HG03575 (cell line): ENCODE results near the gene MXD1.
"Not testable (repeated sequence)": the region's sequence is repeated elsewhere in the genome, so short reads cannot be mapped to it uniquely, and the experiment has no call there.

ENCODE experiments used
- ATAC-seq: cut with Tn5 transposase; IDR thresholded peaks from one replicate; pipeline ENCODE4 v1.9.1; 2021; ENCODE audit not compliant: unreplicated experiment, insufficient number of reproducible peaks, low FRiP score; ENCODE audit errors: extremely low read depth

Gene MXD1

GRCh38 chr2:69948032-69948962, 33.4 kb downstream of the MXD1 start:
- ATAC-seq, result no peak

DNA sequence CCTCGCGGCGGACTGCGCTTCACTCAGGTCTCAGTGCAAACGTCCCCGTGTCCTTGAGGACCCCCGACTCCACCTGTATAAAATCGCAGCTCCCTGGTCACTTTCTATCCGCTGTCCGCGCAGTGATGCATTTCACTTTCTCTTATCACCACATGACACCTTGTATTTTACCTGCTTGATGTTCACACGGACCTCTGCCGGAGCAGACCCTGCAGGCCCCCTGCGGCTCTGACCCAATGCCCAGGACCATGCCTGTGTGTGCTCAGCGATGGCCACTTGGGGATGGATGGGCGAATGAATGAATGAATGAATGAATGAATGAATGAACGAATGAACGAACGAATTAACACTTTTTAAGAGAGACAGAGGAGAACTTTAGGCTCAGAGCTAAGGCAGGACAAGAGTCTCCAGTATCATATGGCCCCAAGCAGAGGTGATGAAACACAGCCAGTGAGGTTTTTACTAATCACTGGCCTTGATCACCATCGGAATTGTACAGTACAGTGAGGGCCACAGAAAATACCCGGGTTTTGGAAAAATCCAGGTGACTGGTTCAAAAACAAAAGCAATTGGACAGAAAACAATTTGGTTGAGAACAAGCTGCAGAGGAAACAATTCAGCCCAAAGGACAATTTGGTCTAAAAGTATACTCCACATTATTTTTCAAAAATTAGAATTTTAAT, 34.2 kb downstream of the MXD1 start:
- ATAC-seq, result no peak

- ATAC-seq, result no peak
Observed at GRCh38 chr2:69950241-69950640, 35.3 kb downstream of the MXD1 start.

DNA sequence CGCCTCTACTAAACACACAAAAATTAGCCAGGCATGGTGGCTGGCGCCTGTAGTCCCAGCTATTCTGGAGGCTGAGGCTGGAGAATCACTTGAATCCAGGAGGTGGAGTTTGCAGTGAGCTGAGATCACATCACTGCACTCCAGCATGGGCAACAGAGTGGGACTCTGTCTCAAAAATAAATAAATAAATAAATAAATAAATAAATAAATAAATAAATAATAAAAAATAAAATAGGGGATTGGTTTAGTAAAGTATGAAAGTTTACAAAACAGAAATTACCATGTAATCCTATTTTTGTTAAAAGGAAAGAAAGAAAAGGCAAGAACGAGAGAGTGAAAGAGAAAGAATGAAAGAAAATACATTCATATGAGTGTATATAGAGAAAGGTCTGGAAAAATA, 35.8 kb downstream of the MXD1 start:
- not testable (repeated sequence) for ATAC-seq

DNA sequence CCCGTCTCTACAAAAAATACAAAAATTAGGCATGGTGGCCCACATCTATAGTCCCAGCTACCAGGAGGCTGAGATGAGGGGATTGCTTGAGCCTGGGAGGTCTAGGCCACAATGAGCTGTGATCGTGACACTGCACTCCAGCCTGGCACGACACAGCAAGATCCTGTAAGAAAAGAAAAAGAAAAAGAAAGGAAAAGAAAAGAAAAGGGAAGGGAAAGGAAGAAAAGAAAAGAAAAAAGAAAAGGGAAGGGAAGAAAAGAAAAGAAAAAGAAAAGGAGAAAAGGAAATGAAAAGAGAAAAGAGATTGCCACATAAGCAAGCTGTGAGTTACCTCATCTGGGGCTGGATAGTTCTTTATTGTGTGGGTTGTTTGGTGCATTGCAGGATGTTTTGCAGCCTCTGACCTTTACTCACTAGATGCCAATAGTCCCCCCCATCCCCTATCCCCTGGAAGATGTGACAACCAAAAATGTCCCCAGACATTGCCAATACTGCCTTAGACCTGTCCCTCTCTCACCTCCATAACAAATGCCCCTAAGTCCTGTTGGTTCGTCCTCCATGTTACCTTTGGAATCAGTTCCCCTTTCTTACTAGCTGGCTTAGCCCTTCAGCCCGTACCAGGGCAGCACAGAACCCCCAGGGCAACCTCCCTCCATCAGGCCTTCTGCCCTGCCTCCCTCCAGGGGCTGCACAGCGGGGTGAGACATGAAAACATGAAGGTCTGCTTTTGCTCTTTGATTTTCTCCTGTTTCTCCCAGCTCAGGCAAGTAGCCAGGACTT, 37.6 kb downstream of the MXD1 start:
- no peak for ATAC-seq

- no peak for ATAC-seq
Observed at GRCh38 chr2:69954084-69954483, 39.2 kb downstream of the MXD1 start.

DNA sequence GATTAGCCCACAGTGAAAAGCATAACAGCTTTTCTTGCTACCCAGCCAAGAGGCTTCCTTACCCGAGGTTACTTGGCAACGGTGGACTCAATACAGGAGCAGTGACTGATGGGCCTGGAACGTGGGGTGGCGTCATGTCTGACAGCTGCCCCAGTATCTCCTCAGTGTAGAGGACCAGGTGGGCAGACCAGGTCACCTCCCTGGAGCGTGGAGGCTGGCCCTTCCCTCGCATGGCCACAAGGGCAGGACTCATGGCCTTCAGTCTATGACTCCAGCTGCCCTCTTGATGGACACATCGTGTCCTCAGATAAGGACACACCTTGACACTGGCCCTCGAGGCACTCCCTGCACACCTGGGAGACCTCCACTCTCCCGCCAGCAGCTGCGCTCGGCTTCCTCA, 40.1 kb downstream of the MXD1 start:
- no peak for ATAC-seq

DNA sequence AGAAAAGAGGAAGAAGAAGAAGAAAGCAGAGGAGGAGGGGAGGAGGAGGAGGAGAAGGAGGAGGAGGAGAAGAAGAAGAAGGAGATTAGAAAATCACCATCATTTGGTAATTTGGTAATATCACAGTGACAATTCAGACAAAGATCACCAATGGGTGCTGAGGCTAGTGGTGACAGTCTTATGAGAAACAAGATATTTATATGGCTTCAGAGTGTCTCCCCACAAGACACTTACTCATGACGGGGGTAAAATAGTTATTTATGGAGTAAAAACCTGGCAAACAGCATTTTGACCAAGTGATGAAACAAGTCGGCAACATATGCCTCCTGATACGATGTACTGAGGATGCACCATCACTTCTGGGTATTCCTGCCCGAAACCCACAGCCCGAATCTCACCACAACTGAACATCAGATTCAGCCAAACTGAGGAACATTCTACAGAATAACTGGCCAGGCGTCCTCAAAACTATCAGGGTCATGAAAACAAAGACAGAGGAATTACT, 41.6 kb downstream of the MXD1 start:
- ATAC-seq, result no peak

DNA sequence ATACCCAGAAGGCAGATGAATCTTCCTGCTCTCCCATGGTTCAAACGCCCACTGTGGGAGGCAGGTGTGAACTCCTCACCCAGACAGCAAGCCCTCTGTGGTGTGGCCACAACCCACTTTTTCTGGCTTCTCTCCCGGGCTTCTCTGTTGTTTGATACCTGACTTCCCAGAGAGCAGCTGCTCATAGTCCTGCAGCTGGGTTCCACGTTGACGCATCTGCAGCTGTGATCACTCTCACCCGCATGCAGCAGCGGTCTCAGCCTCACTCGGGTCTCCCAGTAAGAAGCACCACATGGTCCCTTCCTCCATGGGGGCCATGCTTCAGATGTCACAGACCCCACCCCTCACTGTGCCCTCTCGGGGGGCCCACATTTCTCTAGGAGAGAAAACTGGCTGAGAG, 43.1 kb downstream of the MXD1 start:
- ATAC-seq, result no peak

GRCh38 chr2:69958480-69958879, 43.6 kb downstream of the MXD1 start:
- ATAC-seq, result no peak

DNA sequence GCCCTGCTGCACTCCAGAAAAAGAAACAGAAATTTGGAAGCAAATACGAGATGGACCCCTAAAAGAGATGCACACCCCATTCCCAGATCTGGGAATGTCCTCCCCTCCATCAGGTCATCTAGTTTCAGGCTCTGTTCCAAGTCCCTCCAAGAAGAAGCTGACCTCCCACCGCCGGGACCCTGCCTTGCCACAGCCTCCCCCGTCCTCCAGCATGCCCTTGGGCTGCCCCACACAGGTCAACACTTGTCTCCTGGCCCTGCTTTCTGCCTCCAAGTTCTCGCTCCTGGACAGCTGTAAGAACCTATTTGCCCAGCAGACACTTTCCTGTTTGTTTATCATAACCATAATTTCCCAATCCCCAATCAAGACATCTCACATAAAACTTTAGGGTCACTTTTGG, 44.5 kb downstream of the MXD1 start:
- ATAC-seq, result no peak

DNA sequence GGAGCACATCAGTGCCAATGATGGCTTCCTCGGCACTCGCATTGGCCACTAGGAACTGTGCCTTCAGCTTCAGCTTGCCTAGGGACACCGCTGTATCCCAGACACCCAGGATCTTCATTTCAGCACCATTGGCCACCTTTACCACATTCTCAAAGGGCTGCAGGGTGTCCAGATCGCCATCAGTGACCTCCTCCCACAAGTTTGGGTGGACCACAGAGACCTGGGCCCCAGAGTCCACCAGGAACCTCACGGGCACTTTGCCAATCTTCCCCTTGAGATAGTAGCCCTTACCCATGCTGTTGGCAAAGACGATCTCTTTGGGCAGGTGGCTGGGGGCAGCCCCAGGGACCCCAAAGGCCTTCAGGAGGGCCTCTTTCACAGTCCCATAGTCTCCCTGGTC, 45.9 kb downstream of the MXD1 start:
- no peak for ATAC-seq

DNA sequence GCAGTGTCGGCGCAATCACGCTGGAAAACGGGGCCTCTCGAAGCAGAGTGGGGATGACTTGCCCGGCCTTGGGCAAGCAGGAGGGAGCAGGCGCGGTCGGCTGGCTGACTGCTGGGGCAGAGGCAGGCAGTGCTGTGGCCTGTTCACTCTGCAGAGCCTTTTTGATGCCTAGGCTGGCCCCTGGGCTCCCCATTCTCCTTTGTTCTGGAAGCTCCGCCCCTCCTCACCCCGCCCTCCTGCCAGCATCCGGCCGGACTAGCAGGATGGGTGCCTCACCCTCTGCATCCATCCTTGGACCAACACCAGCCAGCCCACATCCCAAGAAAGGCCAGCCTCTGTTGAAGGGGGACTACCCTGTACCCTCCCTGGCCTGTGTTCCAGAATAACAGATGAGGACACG, 46.6 kb downstream of the MXD1 start, which contains the start of gene ASPRV1:
TSS of gene ASPRV1 (minus strand) at position 136 of the 400 bp plus-strand sequence. CDS start 195 bp downstream, outside the sequence.
- ATAC-seq, result no peak

DNA sequence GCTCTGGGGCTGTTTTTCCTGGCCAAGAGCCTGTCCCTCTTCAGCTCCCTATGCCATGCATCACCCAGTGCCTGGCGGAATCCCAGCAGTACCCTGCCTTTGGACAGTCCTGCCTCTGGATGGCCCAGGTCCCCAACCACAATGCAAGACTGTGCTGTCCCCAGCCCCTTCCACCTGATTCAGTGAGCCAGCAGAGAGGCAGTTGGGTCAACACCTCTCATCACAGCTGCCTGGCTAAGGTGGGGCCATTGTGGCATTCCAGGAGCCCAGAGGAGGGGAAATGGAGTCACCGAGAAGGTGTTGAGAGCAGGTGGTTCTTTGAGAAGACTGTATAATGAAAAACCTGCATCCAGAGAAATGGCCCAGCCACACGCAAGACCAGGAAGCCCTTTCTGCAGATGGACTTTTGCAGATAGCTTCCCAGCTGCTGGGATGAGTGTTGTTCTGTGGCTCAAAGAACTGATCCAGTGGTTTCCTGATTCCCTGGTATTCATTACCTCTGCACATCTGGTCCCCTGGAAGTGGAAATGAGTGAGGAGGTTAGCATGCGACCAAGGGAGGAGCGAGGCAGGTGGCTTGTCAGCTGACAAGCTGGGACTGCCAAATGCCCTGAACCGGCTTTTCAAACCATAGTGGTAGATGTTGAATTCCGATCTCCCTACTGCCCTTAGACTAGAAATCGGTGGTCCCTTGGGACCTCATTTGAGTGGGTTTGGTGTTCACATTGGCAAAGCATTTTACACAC, 48.2 kb downstream of the MXD1 start:
- ATAC-seq, result no peak

DNA sequence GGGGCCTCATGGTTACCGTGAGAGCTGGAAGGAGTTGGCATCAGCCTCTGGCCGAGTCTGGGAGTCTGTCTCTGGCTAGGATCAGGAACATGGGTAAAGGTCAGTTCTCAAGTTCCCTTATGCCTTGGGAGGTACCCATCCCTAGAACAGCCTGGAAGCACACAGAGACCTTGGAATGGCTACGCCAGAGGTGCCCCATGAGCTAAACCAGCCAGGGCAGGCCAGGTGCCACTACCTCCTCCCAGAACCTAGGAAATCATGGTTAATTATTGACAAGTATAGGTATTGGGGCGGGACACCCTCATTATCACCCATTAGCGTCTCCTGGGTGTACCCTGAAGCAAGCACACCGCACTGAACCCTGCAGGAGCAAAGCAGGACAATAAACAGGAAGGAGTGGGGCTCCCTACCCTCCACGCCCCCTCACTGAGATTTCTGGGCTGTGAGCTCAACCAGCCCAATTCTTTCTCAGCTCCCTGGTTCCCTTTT, 49.5 kb downstream of the MXD1 start:
- ATAC-seq, result no peak

DNA sequence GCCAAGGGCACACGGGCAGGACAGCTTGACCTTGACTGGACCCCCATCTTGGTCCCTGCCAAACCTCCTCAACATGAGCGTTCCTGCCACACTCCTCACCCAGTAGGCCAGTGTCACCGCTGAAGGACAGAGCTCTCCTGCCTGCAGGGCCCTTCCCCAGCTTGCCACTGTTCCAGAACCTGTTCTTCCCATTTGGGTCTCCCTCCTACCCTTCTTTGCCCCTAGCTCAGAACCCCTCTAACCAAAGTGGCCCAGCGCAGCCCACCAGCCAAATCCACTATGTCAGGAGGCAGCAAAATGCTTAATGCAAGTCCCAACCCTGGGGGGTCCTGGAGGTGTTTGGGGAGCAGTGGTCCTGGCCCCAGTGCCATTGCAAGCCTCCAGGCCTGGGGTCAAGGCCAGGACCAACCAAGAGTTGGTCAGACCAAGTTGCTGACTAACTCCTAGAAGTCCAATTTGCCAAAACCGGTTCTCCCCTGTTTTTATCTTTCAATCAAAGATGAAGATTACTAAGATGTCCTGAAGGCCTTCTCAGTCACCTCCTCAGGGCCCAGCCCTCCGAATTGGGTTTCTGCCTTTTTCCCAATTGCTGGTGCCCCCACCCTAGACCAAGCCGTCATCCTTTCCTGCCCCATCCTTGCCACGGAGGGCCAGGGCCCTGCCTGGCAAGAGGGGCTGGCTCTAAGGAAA, 51.0 kb downstream of the MXD1 start:
- no peak for ATAC-seq

DNA sequence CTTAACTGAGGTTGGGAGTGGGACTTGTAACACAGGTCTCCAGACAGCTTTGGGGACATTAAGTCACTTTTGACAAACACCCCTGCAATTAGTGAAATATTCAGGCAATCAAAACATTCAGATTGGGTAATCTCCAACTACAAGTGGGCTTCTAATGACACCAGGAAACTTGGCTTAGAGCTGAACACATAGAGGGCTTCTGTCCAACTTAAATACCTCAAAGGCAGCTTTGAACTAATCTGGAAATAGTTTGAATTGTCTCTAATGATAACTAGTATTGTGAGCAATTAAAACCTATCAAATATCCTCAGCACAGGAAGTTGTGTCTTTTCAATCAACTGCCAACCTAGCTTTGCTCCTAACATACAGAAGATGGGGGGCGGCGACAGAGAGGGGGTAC, 51.6 kb downstream of the MXD1 start:
- ATAC-seq, result no peak

DNA sequence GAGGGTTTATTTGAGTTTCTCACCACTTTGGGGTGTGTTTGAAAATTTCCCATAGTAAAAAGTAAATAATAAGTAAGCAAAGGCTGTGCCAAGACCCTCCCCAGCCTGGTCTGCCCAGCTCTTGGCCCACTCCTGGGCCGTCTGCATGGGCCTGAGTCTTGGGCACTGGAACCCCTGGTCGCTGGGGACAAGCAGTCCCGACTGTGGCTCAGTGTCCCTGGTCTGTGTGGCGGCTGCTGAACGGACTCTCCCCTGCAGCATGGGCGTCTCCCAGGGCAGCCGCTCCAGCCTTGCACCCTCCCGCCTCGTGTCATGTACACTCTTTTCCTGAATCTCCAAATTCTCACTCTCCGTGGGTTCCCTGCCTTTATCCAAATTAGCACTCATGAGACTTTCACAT, 53.7 kb downstream of the MXD1 start:
- ATAC-seq, result no peak
